SK-N-SH (cell line): ENCODE measurements around the gene PZP. TPM values are rescaled to one million over a fixed set of nuclear protein-coding genes. Genes with fewer than 3 reads are reported as not detected.

Experiments used
- CTCF ChIA-PET: fragments of 300-600, 350-600 bp; formaldehyde crosslinking; extraction: SDS; loops from one replicate; lab custom pipeline; 2021; lab: Yijun Ruan, JAX
- POLR2A ChIA-PET: fragments of 350-600 bp; sonication (Branson Sonifier 250); formaldehyde crosslinking; extraction: SDS; loops from one replicate; lab custom pipeline; 2020; ENCODE audit warnings: antibody characterized with exemption, inconsistent platforms; lab: Yijun Ruan, JAX
- DNase-seq: peaks from one replicate; pipeline ENCODE4 v3.0.0; 2012
- H2AFZ ChIP-seq: fragments of 200-600 bp; sonication (generic); 2 replicates; pipeline ENCODE4 v1.8.1; 2016; ENCODE audit warnings: antibody characterized with exemption, mild to moderate bottlenecking, low read depth
- H3F3A ChIP-seq: fragments of 200-600 bp; sonication (generic); replicated peaks from 2 replicates; pipeline ENCODE3; 2016; ENCODE audit warnings: antibody characterized with exemption, mild to moderate bottlenecking; ENCODE audit not compliant: insufficient read depth
- H3K27ac ChIP-seq, 2 experiments: fragments of 200-500 bp in 1 of 2; fragments of 200-600 bp in 1 of 2; sonication (Bioruptor generic) in 1 of 2; sonication (generic), shearing (Covaris generic) in 1 of 2; 2 replicates each; pipeline versions ENCODE4 v1.5.1 to v1.6.1; 2014 to 2016; ENCODE audit warnings: low read depth in 2 of 2, inconsistent platforms in 1 of 2, low read length in 1 of 2, mild to moderate bottlenecking in 1 of 2, mixed read lengths in 1 of 2
- H3K27me3 ChIP-seq: fragments of 200-600 bp; sonication (generic), shearing (Covaris generic); 2 replicates; pipeline ENCODE4 v1.6.1; 2016; ENCODE audit warnings: mixed run types; ENCODE audit not compliant: insufficient read depth
- H3K36me3 ChIP-seq, 2 experiments: fragments of 200-500 bp in 1 of 2; fragments of 200-600 bp in 1 of 2; sonication (Bioruptor generic) in 1 of 2; sonication (generic) in 1 of 2; replicated peaks in 1 of 2; 2 replicates each; pipeline versions ENCODE3 to v1.5.1; 2014 to 2016; ENCODE audit warnings: low read length in 1 of 2, mild to moderate bottlenecking in 1 of 2; ENCODE audit not compliant: insufficient read depth in 2 of 2, control insufficient read depth in 1 of 2
- H3K4me1 ChIP-seq, 2 experiments: fragments of 200-500 bp in 1 of 2; fragments of 200-600 bp in 1 of 2; sonication (Bioruptor generic) in 1 of 2; sonication (generic), shearing (Covaris generic) in 1 of 2; 2 replicates each; pipeline versions ENCODE4 v1.5.1 to v1.6.1; 2014 to 2016; ENCODE audit warnings: low read depth in 1 of 2, low read length in 1 of 2, mixed run types in 1 of 2; ENCODE audit not compliant: insufficient read depth in 2 of 2, control insufficient read depth in 1 of 2
- H3K4me2 ChIP-seq: fragments of 200-600 bp; sonication (generic), shearing (Covaris generic); 2 replicates; pipeline ENCODE4 v1.6.1; 2017; ENCODE audit warnings: mixed run types
- H3K4me3 ChIP-seq, 2 experiments: fragments of 200-500 bp in 1 of 2; fragments of 200-600 bp in 1 of 2; sonication (Bioruptor generic) in 1 of 2; sonication (generic), shearing (Covaris generic) in 1 of 2; 2 replicates each; pipeline versions ENCODE4 v1.5.1 to v1.8.1; 2014 to 2016; ENCODE audit warnings: low read depth in 2 of 2, inconsistent platforms in 1 of 2, low read length in 1 of 2, mild to moderate bottlenecking in 1 of 2, mixed read lengths in 1 of 2, moderate library complexity in 1 of 2
- H3K79me2 ChIP-seq: fragments of 200-600 bp; sonication (generic); 2 replicates; pipeline ENCODE4 v1.8.1; 2017; ENCODE audit warnings: mild to moderate bottlenecking; ENCODE audit not compliant: insufficient read depth
- H3K9ac ChIP-seq: fragments of 200-600 bp; sonication (generic); 2 replicates; pipeline ENCODE4 v1.6.1; 2017; ENCODE audit warnings: mixed run types
- H3K9me2 ChIP-seq: fragments of 200-600 bp; sonication (generic); 2 replicates; pipeline ENCODE4 v1.6.1; 2017; ENCODE audit warnings: mixed run types
- H3K9me3 ChIP-seq: fragments of 200-600 bp; sonication (generic); 2 replicates; pipeline ENCODE4 v1.6.1; 2017; ENCODE audit warnings: mixed run types, mild to moderate bottlenecking, moderate library complexity
- H4K20me1 ChIP-seq: fragments of 200-600 bp; sonication (generic); 2 replicates; pipeline ENCODE4 v1.6.1; 2017; ENCODE audit warnings: mild to moderate bottlenecking, mixed run types; ENCODE audit not compliant: insufficient read depth
- ELF1 ChIP-seq: IDR thresholded peaks from 2 replicates; pipeline ENCODE4 v1.4.0; 2012
- EZH2phosphoT487 ChIP-seq: fragments of 200-600 bp; sonication (generic); IDR thresholded peaks from 2 replicates; pipeline ENCODE4 v1.6.1; 2017; ENCODE audit warnings: low read depth, mixed run types, mild to moderate bottlenecking, antibody characterized with exemption, moderate library complexity, borderline replicate concordance
- FOSL2 ChIP-seq: IDR thresholded peaks from 2 replicates; pipeline ENCODE4 v1.4.0; 2012; ENCODE audit warnings: low read depth, mild to moderate bottlenecking, moderate library complexity, borderline replicate concordance
- FOXM1 ChIP-seq: IDR thresholded peaks from 2 replicates; pipeline ENCODE4 v1.4.0; 2012; ENCODE audit warnings: low read depth, mild to moderate bottlenecking
- GABPA ChIP-seq: IDR thresholded peaks from 2 replicates; pipeline ENCODE4 v1.4.0; 2012; ENCODE audit warnings: low read depth, mild to moderate bottlenecking
- JUND ChIP-seq: IDR thresholded peaks from 2 replicates; pipeline ENCODE4 v1.4.0; 2012
- MXI1 ChIP-seq: IDR thresholded peaks from 2 replicates; pipeline ENCODE4 v1.6.1; 2012; ENCODE audit warnings: mild to moderate bottlenecking, low read depth, low read length, improper control_type of control experiment
- NFIC ChIP-seq: IDR thresholded peaks from 2 replicates; pipeline ENCODE4 v1.4.0; 2012; ENCODE audit warnings: borderline replicate concordance
- NRF1 ChIP-seq: IDR thresholded peaks from 2 replicates; pipeline ENCODE4 v1.6.1; 2012; ENCODE audit warnings: low read depth, mild to moderate bottlenecking, low read length
- POLR2AphosphoS5 ChIP-seq: IDR thresholded peaks from 2 replicates; pipeline ENCODE4 v1.6.1; 2012; ENCODE audit warnings: low read depth, low read length
- RAD21 ChIP-seq: IDR thresholded peaks from 2 replicates; pipeline ENCODE4 v1.6.1; 2012; ENCODE audit warnings: mild to moderate bottlenecking, low read length
- RFX5 ChIP-seq: IDR thresholded peaks from 2 replicates; pipeline ENCODE4 v1.6.1; 2012; ENCODE audit warnings: mild to moderate bottlenecking, improper control_type of control experiment, low read length
- RXRA ChIP-seq: IDR thresholded peaks from 2 replicates; pipeline ENCODE4 v1.4.0; 2012; ENCODE audit warnings: low read depth, mild to moderate bottlenecking, borderline replicate concordance
- SIN3A ChIP-seq: IDR thresholded peaks from 2 replicates; pipeline ENCODE4 v1.6.1; 2012; ENCODE audit warnings: low read depth, mild to moderate bottlenecking, low read length, moderate library complexity, borderline replicate concordance
- SMC3 ChIP-seq: IDR thresholded peaks from 2 replicates; pipeline ENCODE4 v1.6.1; 2012; ENCODE audit warnings: low read depth, low read length, improper control_type of control experiment
- TCF12 ChIP-seq: IDR thresholded peaks from 2 replicates; pipeline ENCODE4 v1.4.0; 2012
- TEAD4 ChIP-seq: IDR thresholded peaks from 2 replicates; pipeline ENCODE4 v1.4.0; 2012; ENCODE audit warnings: mild to moderate bottlenecking, borderline replicate concordance; ENCODE audit not compliant: insufficient read depth
- YY1 ChIP-seq: IDR thresholded peaks from 2 replicates; pipeline ENCODE4 v1.4.0; 2012; ENCODE audit warnings: low read depth, mild to moderate bottlenecking
- WGBS: methylation state at CpG from one replicate; pipeline ENCODE4 v1.1.6; 2017; ENCODE audit warnings: low lambda C conversion rate; 5-methylcytosine and 5-hydroxymethylcytosine counted together
- polyA plus RNA-seq, 3 experiments: library from polyadenylated mRNA; depleted of rRNA; stranded (reverse); fragments of >200 nt; gene quantifications; 2 replicates each; pipeline ENCODE4 v1.2.3, GENCODE V29; 2012
- TF ChIP-seq, protein P1 (sequence below): IDR thresholded peaks from 2 replicates; pipeline ENCODE4 v1.6.1; 2012; ENCODE audit warnings: mild to moderate bottlenecking, low read depth, low read length, moderate library complexity
- TF ChIP-seq, protein P2 (sequence below): IDR thresholded peaks from 2 replicates; pipeline ENCODE4; 2012
- TF ChIP-seq, protein P3 (sequence below): IDR thresholded peaks from 2 replicates; pipeline ENCODE4 v1.4.0; 2012; ENCODE audit warnings: low read depth, borderline replicate concordance
- TF ChIP-seq, protein P4 (sequence below): IDR thresholded peaks from 2 replicates; pipeline ENCODE4 v1.4.0; 2012; ENCODE audit warnings: low read depth

The PZP gene
- polyA plus RNA-seq, 1 of the 3 experiments (the other 2 are of a cell fraction), result not detected

DNA sequence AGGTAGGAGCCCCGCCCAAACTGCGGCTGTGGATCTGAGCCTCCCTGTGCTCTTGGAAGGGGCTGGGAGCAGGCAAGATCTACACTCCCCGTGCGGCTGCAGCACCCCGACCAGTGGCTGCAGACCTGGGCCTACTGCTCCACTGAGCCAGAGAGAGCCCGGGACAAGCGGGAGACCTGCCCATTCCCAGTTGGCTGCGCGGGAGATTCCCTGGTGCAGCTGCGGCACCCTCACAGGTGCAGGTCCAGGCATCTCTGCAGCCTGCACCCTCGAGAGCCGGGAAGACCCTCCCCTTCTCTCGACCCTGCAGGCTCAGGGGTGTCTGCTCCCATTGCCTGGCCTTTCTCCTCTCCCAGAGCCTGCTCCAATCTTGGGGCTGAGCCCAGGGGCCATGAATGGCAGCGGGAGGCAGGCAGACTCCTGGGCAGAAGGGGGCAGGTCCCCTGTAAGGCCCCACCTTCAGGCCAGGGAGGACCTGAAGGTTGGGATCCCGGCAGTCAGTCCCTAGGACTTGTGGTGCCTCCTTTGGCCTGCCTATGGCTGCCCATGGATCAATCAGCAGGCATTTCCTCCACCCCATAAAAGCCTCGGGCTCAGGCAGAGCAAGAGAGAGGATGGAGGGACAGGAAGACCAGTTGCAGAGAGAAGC is 83.7 kb downstream of the PZP start (continued):
- TF ChIP-seq SIN3A, result no peak
- TF ChIP-seq ELF1, result no peak
- no peak for TF ChIP-seq RFX5

DNA sequence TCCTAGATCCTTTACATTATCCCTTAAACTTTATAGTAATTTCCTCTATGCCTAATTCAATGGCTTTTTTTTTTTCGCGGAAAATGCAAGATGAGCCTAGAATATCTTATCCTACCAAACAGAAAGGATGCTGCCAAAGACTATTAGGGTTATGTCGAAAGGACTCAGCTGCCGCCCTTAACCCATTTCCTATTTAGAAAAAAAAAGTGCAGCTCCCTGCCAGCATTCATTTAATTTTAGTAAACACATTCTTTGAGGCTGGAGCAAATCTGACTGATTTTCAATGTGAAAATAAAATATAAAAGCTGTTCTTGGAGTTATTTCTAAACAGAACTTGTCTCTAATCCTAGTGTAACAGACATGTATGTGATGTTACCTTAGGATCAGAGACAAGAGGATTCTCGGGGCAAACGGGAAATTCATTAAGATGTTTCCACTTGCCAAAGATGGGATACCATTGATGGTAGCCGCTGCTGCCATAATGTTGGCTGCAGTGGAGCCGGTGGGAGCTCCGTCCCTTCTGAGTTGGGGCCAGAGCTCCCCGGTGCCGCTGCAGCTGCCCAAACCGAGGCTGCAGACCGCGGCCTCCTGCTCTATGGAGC is 84.3 kb downstream of the PZP start:
- H3K4me3 ChIP-seq, result no peak overlapping the region

More for the DNA sequence above, 84.3 kb downstream of the PZP start:
- Histone ChIP-seq H2AFZ (no peak overlapping the region), H3K4me2 (no peak overlapping the region), H3K9me3 (no peaks in the 10 kb centered on the region), H3K27ac (no peak overlapping the region), H4K20me1 (no peaks in the 10 kb centered on the region), H3K79me2 (no peaks in the 10 kb centered on the region), H3K9ac (no peak overlapping the region), H3K9me2 (no peaks in the 10 kb centered on the region), H3F3A (no peaks in the 10 kb centered on the region), H3K36me3 (no peaks in the 10 kb centered on the region), H3K27me3 (no peaks in the 10 kb centered on the region), H3K4me1 (no peaks in the 10 kb centered on the region)
- 67% methylated on average over 10 of the region's 14 CpGs for WGBS
- no peak for DNase-seq
- ChIA-PET POLR2A (no interaction called here), CTCF (interaction anchor here (0.7 kb wide), 1 partner anchor 61 kb away, joined by 3 read pairs; no protein-coding TSS in a partner anchor)
- no peak for TF ChIP-seq NFIC
- TF ChIP-seq, protein P1, sequence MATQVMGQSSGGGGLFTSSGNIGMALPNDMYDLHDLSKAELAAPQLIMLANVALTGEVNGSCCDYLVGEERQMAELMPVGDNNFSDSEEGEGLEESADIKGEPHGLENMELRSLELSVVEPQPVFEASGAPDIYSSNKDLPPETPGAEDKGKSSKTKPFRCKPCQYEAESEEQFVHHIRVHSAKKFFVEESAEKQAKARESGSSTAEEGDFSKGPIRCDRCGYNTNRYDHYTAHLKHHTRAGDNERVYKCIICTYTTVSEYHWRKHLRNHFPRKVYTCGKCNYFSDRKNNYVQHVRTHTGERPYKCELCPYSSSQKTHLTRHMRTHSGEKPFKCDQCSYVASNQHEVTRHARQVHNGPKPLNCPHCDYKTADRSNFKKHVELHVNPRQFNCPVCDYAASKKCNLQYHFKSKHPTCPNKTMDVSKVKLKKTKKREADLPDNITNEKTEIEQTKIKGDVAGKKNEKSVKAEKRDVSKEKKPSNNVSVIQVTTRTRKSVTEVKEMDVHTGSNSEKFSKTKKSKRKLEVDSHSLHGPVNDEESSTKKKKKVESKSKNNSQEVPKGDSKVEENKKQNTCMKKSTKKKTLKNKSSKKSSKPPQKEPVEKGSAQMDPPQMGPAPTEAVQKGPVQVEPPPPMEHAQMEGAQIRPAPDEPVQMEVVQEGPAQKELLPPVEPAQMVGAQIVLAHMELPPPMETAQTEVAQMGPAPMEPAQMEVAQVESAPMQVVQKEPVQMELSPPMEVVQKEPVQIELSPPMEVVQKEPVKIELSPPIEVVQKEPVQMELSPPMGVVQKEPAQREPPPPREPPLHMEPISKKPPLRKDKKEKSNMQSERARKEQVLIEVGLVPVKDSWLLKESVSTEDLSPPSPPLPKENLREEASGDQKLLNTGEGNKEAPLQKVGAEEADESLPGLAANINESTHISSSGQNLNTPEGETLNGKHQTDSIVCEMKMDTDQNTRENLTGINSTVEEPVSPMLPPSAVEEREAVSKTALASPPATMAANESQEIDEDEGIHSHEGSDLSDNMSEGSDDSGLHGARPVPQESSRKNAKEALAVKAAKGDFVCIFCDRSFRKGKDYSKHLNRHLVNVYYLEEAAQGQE, result no peak
- TF ChIP-seq JUND, result no peak
- no peak for TF ChIP-seq FOXM1
- TF ChIP-seq SMC3, result no peak
- TF ChIP-seq POLR2AphosphoS5, result no peak
- TF ChIP-seq YY1, result no peak
- no peak for TF ChIP-seq EZH2phosphoT487
- TF ChIP-seq, protein P2, sequence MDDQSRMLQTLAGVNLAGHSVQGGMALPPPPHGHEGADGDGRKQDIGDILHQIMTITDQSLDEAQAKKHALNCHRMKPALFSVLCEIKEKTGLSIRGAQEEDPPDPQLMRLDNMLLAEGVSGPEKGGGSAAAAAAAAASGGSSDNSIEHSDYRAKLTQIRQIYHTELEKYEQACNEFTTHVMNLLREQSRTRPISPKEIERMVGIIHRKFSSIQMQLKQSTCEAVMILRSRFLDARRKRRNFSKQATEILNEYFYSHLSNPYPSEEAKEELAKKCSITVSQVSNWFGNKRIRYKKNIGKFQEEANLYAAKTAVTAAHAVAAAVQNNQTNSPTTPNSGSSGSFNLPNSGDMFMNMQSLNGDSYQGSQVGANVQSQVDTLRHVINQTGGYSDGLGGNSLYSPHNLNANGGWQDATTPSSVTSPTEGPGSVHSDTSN, result no peak
- no peak for TF ChIP-seq GABPA
- no peak for TF ChIP-seq TEAD4
- TF ChIP-seq, protein P3, sequence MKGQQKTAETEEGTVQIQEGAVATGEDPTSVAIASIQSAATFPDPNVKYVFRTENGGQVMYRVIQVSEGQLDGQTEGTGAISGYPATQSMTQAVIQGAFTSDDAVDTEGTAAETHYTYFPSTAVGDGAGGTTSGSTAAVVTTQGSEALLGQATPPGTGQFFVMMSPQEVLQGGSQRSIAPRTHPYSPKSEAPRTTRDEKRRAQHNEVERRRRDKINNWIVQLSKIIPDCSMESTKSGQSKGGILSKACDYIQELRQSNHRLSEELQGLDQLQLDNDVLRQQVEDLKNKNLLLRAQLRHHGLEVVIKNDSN, result no peak
- no peak for TF ChIP-seq NRF1
- no peak for TF ChIP-seq RXRA
- no peak for TF ChIP-seq MXI1
- no peak for TF ChIP-seq RAD21
- TF ChIP-seq TCF12, result no peak
- TF ChIP-seq, protein P4, sequence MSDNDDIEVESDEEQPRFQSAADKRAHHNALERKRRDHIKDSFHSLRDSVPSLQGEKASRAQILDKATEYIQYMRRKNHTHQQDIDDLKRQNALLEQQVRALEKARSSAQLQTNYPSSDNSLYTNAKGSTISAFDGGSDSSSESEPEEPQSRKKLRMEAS, result no peak
- no peak for TF ChIP-seq FOSL2
